IMR-90 (cell line): Measurements from ENCODE around the gene ACOXL.

Experiments used
- BHLHE40 ChIP-seq: fragments of 150-350 bp; IDR thresholded peaks from 2 replicates; pipeline ENCODE4 v1.6.1; 2016; ENCODE audit warnings: mild to moderate bottlenecking, low read depth, low read length
- CEBPB ChIP-seq: IDR thresholded peaks from 2 replicates; pipeline ENCODE4 v1.6.1; 2012; ENCODE audit warnings: low read depth, low read length, improper control_type of control experiment
- MAFK ChIP-seq: IDR thresholded peaks from 2 replicates; pipeline ENCODE4 v1.6.1; 2012; ENCODE audit warnings: low read depth, low read length, improper control_type of control experiment
- MXI1 ChIP-seq: IDR thresholded peaks from 2 replicates; pipeline ENCODE4 v1.6.1; 2012; ENCODE audit warnings: low read depth, mild to moderate bottlenecking, low read length, moderate library complexity, borderline replicate concordance
- NFE2L2 ChIP-seq: fragments of 150-350 bp; IDR thresholded peaks from 2 replicates; pipeline ENCODE4 v1.6.1; 2016; ENCODE audit warnings: low read depth, mild to moderate bottlenecking, low read length
- POLR2A ChIP-seq: IDR thresholded peaks from 2 replicates; pipeline ENCODE4 v1.6.1; 2012; ENCODE audit warnings: mild to moderate bottlenecking, low read depth, low read length
- RAD21 ChIP-seq: IDR thresholded peaks from 2 replicates; pipeline ENCODE4 v1.6.1; 2012; ENCODE audit warnings: low read length, improper control_type of control experiment
- RCOR1 ChIP-seq: IDR thresholded peaks from 2 replicates; pipeline ENCODE4 v1.6.1; 2012; ENCODE audit warnings: mild to moderate bottlenecking, low read length, improper control_type of control experiment; ENCODE audit not compliant: insufficient replicate concordance
- RFX5 ChIP-seq: IDR thresholded peaks from 2 replicates; pipeline ENCODE4 v1.8.0; 2012; ENCODE audit warnings: low read depth, mild to moderate bottlenecking, low read length, moderate library complexity
- SMC3 ChIP-seq: fragments of 150-350 bp; IDR thresholded peaks from 2 replicates; pipeline ENCODE4 v1.6.1; 2016; ENCODE audit warnings: low read depth, mild to moderate bottlenecking, antibody characterized with exemption, low read length, moderate library complexity
- TF ChIP-seq, protein P1 (sequence below): conservative IDR thresholded peaks from 2 replicates; pipeline ENCODE4 v1.5.1; 2012; ENCODE audit warnings: mild to moderate bottlenecking, low read depth, low read length, improper control_type of control experiment
- TF ChIP-seq, protein P2 (sequence below): fragments of 150-350 bp; IDR thresholded peaks from 2 replicates; pipeline ENCODE4 v1.6.1; 2016; ENCODE audit warnings: low read depth, mild to moderate bottlenecking, low read length, moderate library complexity, borderline replicate concordance

DNA sequence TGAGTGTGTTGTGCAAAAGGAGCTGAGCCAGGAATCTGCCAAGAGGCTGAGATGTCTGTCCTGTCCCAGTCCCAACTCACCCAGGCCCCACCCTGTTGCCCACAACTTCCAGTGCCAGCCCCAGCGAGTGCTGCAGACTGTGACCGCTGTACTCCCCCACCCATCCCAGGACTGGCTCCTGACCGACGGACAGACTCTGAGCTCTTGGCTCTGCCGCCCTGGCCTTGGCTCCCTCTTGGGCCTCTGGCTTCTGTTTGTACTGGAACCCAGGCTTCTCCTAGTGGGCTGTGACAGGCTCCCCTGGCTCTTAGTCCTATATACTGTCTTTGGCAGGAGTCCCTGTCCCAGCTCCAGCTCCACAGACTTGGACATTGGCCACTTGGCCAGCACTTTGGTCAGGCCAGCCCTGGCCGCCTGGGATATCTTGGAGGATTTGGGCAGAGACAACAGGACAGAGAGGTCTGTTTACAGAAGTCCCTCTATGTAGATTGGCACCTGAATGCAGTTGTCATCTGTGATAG is 41.1 kb downstream of the ACOXL start:
- TF ChIP-seq, protein P1, sequence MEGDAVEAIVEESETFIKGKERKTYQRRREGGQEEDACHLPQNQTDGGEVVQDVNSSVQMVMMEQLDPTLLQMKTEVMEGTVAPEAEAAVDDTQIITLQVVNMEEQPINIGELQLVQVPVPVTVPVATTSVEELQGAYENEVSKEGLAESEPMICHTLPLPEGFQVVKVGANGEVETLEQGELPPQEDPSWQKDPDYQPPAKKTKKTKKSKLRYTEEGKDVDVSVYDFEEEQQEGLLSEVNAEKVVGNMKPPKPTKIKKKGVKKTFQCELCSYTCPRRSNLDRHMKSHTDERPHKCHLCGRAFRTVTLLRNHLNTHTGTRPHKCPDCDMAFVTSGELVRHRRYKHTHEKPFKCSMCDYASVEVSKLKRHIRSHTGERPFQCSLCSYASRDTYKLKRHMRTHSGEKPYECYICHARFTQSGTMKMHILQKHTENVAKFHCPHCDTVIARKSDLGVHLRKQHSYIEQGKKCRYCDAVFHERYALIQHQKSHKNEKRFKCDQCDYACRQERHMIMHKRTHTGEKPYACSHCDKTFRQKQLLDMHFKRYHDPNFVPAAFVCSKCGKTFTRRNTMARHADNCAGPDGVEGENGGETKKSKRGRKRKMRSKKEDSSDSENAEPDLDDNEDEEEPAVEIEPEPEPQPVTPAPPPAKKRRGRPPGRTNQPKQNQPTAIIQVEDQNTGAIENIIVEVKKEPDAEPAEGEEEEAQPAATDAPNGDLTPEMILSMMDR: no peak
- TF ChIP-seq POLR2A (no peak), SMC3 (no peak), BHLHE40 (no peak), CEBPB (no peak), MXI1 (no peak), RCOR1 (no peak), RAD21 (no peak), NFE2L2 (no peak), MAFK (no peak), RFX5 (no peak)
- TF ChIP-seq, protein P2, sequence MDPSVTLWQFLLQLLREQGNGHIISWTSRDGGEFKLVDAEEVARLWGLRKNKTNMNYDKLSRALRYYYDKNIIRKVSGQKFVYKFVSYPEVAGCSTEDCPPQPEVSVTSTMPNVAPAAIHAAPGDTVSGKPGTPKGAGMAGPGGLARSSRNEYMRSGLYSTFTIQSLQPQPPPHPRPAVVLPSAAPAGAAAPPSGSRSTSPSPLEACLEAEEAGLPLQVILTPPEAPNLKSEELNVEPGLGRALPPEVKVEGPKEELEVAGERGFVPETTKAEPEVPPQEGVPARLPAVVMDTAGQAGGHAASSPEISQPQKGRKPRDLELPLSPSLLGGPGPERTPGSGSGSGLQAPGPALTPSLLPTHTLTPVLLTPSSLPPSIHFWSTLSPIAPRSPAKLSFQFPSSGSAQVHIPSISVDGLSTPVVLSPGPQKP: no peak
